Esophagus muscularis mucosa (tissue), 4 donors: Measurements from ENCODE around the gene FAM98C. TPM values are rescaled to one million over a fixed set of nuclear protein-coding genes. Genes with fewer than 3 reads are reported as not detected.

Source experiments
- DNase-seq: peaks from one replicate; pipeline ENCODE4 v3.0.0-alpha.2; 2017; ENCODE audit errors: extremely low spot score
- H3K27ac ChIP-seq, 4 donors: fragments of 200-600 bp; sonication (generic); replicated peaks in 1 of 4; 1 replicate in 3 of 4; 2 replicates in 1 of 4; pipeline ENCODE4 v1.5.1; 2016 to 2019; ENCODE audit warnings: mild to moderate bottlenecking in 1 of 4
- H3K27me3 ChIP-seq, 4 donors: fragments of 200-600 bp; sonication (generic); one replicate each; pipeline versions ENCODE4 v1.5.1 to v1.6.0; 2016 to 2019
- H3K36me3 ChIP-seq, 4 donors: fragments of 200-600 bp; sonication (generic); one replicate each; pipeline ENCODE4 v1.5.1; 2016 to 2019
- H3K4me1 ChIP-seq, 4 donors: fragments of 200-600 bp; sonication (generic); one replicate each; pipeline ENCODE4 v1.5.1; 2016 to 2019
- H3K4me3 ChIP-seq, 4 donors: fragments of 200-600 bp; sonication (generic); 1 replicate in 2 of 4; 2 replicates in 2 of 4; pipeline ENCODE4 v1.5.1; 2016 to 2019; ENCODE audit warnings: mild to moderate bottlenecking in 4 of 4, moderate library complexity in 1 of 4
- H3K9me3 ChIP-seq, 4 donors: fragments of 200-600 bp; sonication (generic); 1 replicate in 3 of 4; 2 replicates in 1 of 4; pipeline ENCODE4 v1.5.1; 2016 to 2019
- CTCF ChIP-seq, 3 experiments: fragments of 200-600 bp in 2 of 3; fragments of 450-650 bp in 1 of 3; sonication (generic) in 2 of 3; IDR thresholded peaks; one replicate each; pipeline ENCODE4 v1.5.1; 2017 to 2019; ENCODE audit warnings: antibody characterized with exemption in 3 of 3, mild to moderate bottlenecking in 2 of 3, moderate library complexity in 1 of 3
- EP300 ChIP-seq: sonication (generic); formaldehyde crosslinking; IDR thresholded peaks from one replicate; pipeline ENCODE4 v1.6.1; 2017; ENCODE audit warnings: antibody characterized with exemption
- POLR2A ChIP-seq: fragments of 450-650 bp; IDR thresholded peaks from one replicate; pipeline ENCODE4 v1.6.1; 2017; ENCODE audit warnings: antibody characterized with exemption, moderate library complexity, mild to moderate bottlenecking, low read depth
- POLR2AphosphoS5 ChIP-seq, 2 donors: sonication (generic); formaldehyde crosslinking; IDR thresholded peaks; one replicate each; pipeline ENCODE4 v1.6.1; 2017; ENCODE audit warnings: antibody characterized with exemption in 2 of 2
- WGBS: methylation state at CpG from one replicate; pipeline ENCODE4 v1.1.5; 2018; 5-methylcytosine and 5-hydroxymethylcytosine counted together
- intact Hi-C: fragments of 100-400 bp; cut with DNase I; formaldehyde crosslinking; loops from one replicate; pipeline ENCODE4 v1.15.1; 2023
- total RNA-seq, 4 donors: library from RNA; depleted of rRNA; stranded (reverse); fragments of >200 nt; gene quantifications; one replicate each; pipeline versions ENCODE4 v1.1.0 to v1.2.1, GENCODE V29; 2016

Gene FAM98C
- total RNA-seq, 4 donors from 2014 or later, result 16.2 to 22.0 (median 19.7) TPM

- Histone ChIP-seq H3K27me3 (peaks cover 0 to 76% (median 9%) of the 10 kb centered on the region in 4 donors), H3K36me3 (no peaks in the 10 kb centered on the region), H3K4me3 (no peak overlapping the region), H3K9me3 (no peaks in the 10 kb centered on the region), H3K27ac (no peak overlapping the region), H3K4me1 (peaks cover 0 to 9% (median 8%) of the 10 kb centered on the region in 4 donors)
- intact Hi-C loops, result no loop called here
- DNase-seq, result no peak
- 76% methylated on average over 2 of the region's 2 CpGs for WGBS
- TF ChIP-seq POLR2AphosphoS5 (IDR thresholded peaks at IDR 0.05) (no peak), CTCF (IDR thresholded peaks at IDR 0.05) (no peak), EP300 (no peak), POLR2A (no peak)
Measured at GRCh38 chr19:38437917-38438316, 35.0 kb downstream of the FAM98C start.

- H3K4me1 ChIP-seq, result no peaks in the 10 kb centered on the region
- no peak overlapping the region for H3K27ac ChIP-seq
- H3K9me3 ChIP-seq, result no peaks in the 10 kb centered on the region
- intact Hi-C loops, result no loop called here
- 76% methylated on average over 9 of the region's 14 CpGs for WGBS
- DNase-seq, result no peak
- H3K36me3 ChIP-seq, result no peaks in the 10 kb centered on the region
- H3K27me3 ChIP-seq, result peaks cover 0 to 50% (median 0%) of the 10 kb centered on the region in 4 donors
- no peak overlapping the region for H3K4me3 ChIP-seq
- TF ChIP-seq POLR2AphosphoS5 (IDR thresholded peaks at IDR 0.05), result no peak
- no peak for TF ChIP-seq POLR2A
- TF ChIP-seq EP300, result no peak
- no peak for TF ChIP-seq CTCF (IDR thresholded peaks at IDR 0.05)
Measured at GRCh38 chr19:38440592-38440991, 37.7 kb downstream of the FAM98C start.

- no peaks in the 10 kb centered on the region for H3K9me3 ChIP-seq
- WGBS, result 45% methylated on average over 7 of the region's 7 CpGs
- TF ChIP-seq POLR2AphosphoS5 (IDR thresholded peaks at IDR 0.05) (no peak), POLR2A (no peak), EP300 (no peak), CTCF (IDR thresholded peaks at IDR 0.05) (no peak)
- no peak overlapping the region for H3K27ac ChIP-seq
- DNase-seq, result no peak
- no peaks in the 10 kb centered on the region for H3K36me3 ChIP-seq
- H3K4me3 ChIP-seq, result no peak overlapping the region
- peaks cover 0 to 45% (median 0%) of the 10 kb centered on the region in 4 donors for H3K27me3 ChIP-seq
- intact Hi-C loops, result no loop called here
- H3K4me1 ChIP-seq, result no peaks in the 10 kb centered on the region
Measured at GRCh38 chr19:38441657-38442348, 38.9 kb downstream of the FAM98C start.

- Histone ChIP-seq H3K27me3 (peaks cover 0 to 39% (median 0%) of the 10 kb centered on the region in 4 donors), H3K9me3 (no peaks in the 10 kb centered on the region), H3K4me1 (no peaks in the 10 kb centered on the region), H3K36me3 (no peaks in the 10 kb centered on the region), H3K4me3 (no peak overlapping the region), H3K27ac (no peak overlapping the region)
- WGBS, result 89% methylated on average over 7 of the region's 9 CpGs
- DNase-seq, result no peak
- intact Hi-C loops, result no loop called here
- no peak for TF ChIP-seq POLR2AphosphoS5 (IDR thresholded peaks at IDR 0.05)
- no peak for TF ChIP-seq POLR2A
- TF ChIP-seq CTCF (IDR thresholded peaks at IDR 0.05), result no peak
- no peak for TF ChIP-seq EP300
Measured at GRCh38 chr19:38442736-38443135, 39.8 kb downstream of the FAM98C start.

GRCh38 chr19:38443458-38443999 lies 40.6 kb downstream of the FAM98C start:
- peaks cover 0 to 39% (median 0%) of the 10 kb centered on the region in 4 donors for H3K27me3 ChIP-seq
- no peaks in the 10 kb centered on the region for H3K4me1 ChIP-seq
- no peak overlapping the region for H3K4me3 ChIP-seq
- no peak overlapping the region for H3K27ac ChIP-seq
- TF ChIP-seq CTCF (IDR thresholded peaks at IDR 0.05) (no peak), POLR2AphosphoS5 (IDR thresholded peaks at IDR 0.05) (no peak), POLR2A (no peak), EP300 (no peak)
- 94% methylated on average over 8 of the region's 15 CpGs for WGBS
- H3K9me3 ChIP-seq, result no peaks in the 10 kb centered on the region
- intact Hi-C loops, result no loop called here
- H3K36me3 ChIP-seq, result no peaks in the 10 kb centered on the region
- no peak for DNase-seq
